DND-41 (cell line): ENCODE data around the gene KCNMB1.

Source experiments
- EZH2 ChIP-seq: IDR thresholded peaks from 3 replicates; pipeline ENCODE4 v1.6.1; 2012; ENCODE audit warnings: borderline replicate concordance, low read depth, mild to moderate bottlenecking, moderate library complexity, low read length, inconsistent platforms; ENCODE audit not compliant: severe bottlenecking
- TF ChIP-seq, protein P1 (sequence below): IDR thresholded peaks from 2 replicates; pipeline ENCODE4 v1.5.1; 2012; ENCODE audit warnings: borderline replicate concordance, low read length, moderate library complexity, mild to moderate bottlenecking; ENCODE audit not compliant: poor library complexity, severe bottlenecking; ENCODE audit errors: extremely low read depth

DNA sequence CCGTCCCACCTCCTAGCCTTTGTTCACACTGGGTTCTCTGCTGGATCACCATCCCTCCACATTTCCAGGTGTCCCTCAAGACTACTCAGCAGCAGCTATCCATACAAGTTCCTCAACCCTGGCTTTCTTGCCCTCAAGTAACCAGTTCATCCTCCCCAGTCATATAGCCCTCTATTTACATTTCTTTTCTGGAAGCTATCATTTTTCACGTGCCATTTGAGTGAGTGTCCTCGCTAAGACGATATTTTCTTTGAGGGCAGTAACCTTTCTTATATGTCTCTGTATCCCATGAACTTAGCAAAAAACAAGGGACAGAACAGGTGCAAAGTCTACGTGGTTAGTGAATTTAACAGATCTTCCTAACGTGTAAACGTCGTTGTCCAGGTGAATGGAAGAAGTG, 29.6 kb upstream of the KCNMB1 start:
- TF ChIP-seq, protein P1, sequence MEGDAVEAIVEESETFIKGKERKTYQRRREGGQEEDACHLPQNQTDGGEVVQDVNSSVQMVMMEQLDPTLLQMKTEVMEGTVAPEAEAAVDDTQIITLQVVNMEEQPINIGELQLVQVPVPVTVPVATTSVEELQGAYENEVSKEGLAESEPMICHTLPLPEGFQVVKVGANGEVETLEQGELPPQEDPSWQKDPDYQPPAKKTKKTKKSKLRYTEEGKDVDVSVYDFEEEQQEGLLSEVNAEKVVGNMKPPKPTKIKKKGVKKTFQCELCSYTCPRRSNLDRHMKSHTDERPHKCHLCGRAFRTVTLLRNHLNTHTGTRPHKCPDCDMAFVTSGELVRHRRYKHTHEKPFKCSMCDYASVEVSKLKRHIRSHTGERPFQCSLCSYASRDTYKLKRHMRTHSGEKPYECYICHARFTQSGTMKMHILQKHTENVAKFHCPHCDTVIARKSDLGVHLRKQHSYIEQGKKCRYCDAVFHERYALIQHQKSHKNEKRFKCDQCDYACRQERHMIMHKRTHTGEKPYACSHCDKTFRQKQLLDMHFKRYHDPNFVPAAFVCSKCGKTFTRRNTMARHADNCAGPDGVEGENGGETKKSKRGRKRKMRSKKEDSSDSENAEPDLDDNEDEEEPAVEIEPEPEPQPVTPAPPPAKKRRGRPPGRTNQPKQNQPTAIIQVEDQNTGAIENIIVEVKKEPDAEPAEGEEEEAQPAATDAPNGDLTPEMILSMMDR: no peak
- TF ChIP-seq EZH2: no peak
